Measurements from ENCODE around the gene NEUROD1.
"Not testable (repeated sequence)": the region's sequence is repeated elsewhere in the genome, so short reads cannot be mapped to it uniquely, and the experiment has no call there.

The NEUROD1 gene

GRCh38 chr2:181680055-181680936 lies at the start of gene NEUROD1:
Gene NEUROD1, minus strand, starts transcription at chr2:181680517. Its CDS starts 1,657 bp downstream, at chr2:181678860.
- DNase-seq: peak; percentile 77

- DNase-seq: no peak
Observed at GRCh38 chr2:181725476-181725875, 45.2 kb upstream of the NEUROD1 start.

DNA sequence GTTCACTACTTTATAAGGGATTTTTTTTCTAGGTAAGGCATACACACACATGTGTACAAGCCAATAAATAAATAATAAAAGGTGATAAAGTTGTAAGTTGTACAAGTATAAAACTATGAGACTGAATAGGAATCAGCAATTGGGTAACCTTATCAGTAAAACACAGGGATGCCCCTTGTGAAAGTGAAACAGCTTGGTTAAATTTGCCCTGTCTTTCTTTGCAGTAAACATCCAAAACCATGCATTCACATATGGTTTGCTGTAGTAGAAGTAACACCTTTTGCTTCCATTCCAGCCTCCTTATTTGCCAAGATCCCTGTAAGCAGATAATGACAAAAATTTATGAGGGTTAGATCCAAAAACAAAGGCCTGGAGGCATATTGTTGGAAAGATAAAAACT lies 44.3 kb upstream of the NEUROD1 start:
- DNase-seq: no peak

DNA sequence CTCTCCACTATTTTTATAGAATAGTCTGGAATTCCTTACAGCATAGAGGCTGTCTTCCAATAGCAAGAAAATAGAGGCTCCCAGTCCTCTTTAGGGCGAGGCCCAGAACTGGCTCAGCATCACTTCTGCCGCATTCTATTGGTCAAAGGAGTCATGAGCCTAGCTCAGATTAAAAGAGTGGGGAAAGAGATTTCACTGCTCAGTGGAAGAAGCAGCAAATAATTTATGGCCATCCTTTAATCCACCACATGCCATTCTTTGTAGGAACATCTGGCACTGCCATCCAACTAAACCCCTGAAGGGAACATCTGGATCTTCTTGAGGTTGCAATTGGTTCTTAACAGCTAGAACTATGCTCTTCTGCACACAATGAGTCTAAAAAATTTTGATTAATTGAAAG lies 43.4 kb upstream of the NEUROD1 start:
- no peak for DNase-seq

DNA sequence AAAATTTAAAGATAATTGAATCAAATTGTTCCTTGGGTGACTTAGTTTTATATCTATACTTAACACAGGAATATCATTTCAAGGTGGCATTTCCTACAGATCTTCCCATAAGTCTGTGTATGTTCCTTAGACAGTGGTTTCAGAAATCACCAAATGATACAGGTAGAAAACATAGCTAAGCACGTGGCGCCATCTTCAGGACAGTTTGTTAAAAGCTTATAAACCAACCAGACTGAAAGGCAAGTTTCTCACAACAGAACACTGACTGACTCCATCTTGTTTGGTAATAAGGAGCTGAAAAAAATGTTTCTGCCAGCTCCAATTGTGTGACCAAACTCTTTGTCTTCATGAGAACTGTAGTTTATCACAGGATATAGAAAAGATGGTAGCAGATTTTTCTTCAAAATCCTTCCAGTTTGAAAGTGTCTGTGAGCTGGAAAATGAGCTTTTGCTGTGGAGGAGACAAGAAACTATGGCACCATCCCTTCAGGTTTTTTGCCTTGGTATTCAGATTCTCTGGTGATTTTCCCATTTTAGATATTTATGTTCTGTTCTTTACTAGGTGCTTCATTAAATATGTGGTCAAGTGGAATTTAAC lies 34.8 kb upstream of the NEUROD1 start:
- peak; percentile 46 for DNase-seq

- not testable (repeated sequence) for DNase-seq
Observed at GRCh38 chr2:181711051-181711450, 30.7 kb upstream of the NEUROD1 start.

- DNase-seq: not testable (repeated sequence)
Observed at GRCh38 chr2:181702519-181702918, 22.2 kb upstream of the NEUROD1 start.

DNA sequence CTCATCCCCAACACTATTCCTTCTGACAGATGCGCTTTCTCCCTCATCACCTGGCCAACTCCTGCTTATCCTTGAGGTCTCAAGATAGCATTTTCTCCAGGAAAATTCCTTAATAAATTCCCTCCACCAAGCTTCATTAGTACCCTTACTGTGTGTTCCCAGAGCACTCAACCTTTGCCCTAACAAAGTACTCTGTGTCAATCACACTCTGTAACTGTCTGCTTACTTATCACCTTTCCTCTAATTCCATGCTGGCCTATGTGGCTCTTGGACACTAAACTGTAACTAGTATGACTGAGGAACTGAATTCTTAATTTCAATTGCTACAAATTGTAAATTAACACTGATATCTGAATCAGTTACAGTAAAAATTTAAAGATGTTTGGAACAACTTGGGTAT lies 17.9 kb upstream of the NEUROD1 start:
- no peak for DNase-seq

DNA sequence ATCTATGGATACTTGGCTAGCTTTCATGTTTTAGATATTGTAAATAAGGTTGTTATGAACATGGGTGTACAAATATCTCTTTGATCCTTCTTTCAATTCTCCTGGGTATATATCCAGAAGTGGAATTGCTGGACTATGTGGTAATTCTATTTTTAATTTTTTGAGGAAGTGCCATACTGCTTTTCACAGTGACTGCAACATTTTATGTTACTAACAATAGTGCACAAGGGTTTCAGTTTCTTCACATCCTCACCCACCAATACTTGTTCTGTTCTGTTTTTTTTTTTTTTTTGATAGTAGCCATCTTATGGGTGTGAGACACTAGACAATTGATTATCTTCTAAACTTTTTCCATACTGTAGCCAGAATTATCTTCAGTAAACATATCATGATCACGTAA lies 17.3 kb upstream of the NEUROD1 start:
- no peak for DNase-seq

- no peak for DNase-seq
Observed at GRCh38 chr2:181697126-181697525, 16.8 kb upstream of the NEUROD1 start.

GRCh38 chr2:181694271-181694670 lies 14.0 kb upstream of the NEUROD1 start:
- DNase-seq: no peak

DNA sequence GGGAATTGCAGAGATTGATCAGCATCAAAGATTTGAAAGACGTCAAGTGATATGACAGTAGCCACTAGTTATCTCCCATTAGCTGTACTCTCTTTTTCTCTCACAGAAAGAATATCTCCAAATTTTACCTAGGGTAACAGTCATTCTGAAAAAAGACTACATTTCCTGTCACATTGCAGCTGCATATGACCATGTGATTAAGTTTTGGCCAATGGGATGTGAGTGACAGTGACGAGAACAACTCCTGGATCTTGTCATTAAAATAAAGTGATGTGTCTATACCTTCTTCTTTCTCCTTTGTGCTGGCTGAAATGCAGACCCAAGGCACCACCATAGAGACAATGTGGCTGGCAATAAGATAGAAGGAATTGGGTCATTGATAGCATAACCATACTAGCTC lies 10.5 kb upstream of the NEUROD1 start:
- no peak for DNase-seq

DNA sequence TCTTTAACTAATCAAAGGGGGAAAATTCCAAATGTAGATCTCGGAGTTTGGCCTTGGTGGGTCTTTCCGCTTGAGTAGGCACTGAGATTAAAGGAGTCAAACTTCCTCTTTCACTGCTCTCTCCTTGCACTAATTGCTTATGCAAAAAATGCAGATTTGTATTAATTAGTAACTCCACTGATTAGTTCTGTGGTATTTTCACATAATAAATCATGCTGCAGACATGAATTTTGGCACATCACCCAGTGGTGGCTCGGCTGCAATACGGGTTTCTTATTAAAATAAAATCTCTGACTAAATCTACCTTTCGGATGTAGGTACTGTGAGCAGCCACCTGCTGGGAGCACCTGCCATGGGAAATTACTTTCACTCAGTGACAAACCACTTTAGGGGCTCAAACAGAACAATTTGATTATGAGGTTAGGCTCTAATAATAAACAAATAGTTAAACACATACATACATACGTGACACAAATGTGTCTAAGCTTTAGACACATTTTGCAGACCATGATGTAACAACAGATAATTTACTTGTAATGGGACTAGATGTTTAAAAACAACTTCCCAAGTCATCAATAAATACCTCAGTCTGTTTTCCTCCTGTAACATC lies 6.4 kb upstream of the NEUROD1 start:
- DNase-seq: no peak

DNA sequence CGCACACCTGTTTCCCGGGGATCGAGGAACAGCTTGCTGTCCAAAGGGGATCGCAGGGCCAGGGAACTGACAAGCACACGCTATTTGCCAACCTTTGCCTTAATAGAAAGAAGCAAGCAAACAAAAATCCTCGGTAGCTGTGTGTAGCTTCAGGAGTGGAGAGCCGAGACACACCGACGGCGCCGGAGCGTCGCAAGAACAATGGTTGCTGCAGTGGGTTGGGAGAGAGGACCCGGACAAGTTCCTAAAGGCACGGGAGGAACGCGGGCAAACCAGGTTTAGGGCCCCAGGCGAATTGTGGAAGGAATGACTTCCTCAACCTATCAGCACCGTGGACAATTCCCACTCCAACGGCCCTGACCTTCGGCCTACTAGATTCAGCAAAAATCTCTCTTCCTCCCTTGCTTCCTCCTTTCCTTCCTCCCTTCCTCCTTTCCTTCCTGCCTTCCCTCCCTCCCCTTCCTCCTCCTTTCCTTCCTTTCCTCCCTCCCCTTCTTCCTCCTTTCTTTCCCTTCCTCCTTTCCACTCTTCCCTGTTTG lies 4.9 kb upstream of the NEUROD1 start:
- DNase-seq: no peak

DNA sequence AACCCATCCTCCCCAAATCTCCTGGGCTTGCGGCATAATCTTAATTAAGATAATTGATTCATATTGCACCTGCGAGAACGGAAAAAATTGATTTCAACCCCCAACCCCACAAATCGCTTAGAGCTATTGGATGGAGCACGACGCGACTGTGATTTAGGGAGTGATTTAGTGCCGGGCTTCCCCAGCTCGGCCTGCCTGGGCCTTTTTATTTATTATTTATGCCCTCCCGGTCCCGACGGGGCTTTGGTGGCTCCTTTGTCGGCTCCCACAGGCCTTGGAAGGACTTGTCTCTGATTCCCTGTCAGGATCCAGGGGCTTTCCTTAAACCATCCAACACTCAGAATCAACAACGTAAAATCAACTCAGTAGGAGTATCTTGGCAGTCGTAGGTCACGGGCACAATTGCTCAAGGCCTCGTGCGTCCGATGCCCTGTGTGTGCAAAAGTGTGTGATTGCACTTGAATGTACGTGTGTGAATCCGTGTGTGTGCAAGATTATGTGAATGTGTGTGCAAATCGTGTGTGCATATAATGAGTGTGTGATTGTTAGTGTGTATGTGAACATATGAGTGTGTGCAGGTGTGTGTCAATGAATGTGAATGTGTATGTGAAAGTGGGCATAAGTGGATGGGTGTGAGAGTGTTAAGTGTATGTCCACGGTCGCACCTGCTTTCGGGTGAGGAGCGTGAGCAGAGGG lies 4.3 kb upstream of the NEUROD1 start:
- no peak for DNase-seq

DNA sequence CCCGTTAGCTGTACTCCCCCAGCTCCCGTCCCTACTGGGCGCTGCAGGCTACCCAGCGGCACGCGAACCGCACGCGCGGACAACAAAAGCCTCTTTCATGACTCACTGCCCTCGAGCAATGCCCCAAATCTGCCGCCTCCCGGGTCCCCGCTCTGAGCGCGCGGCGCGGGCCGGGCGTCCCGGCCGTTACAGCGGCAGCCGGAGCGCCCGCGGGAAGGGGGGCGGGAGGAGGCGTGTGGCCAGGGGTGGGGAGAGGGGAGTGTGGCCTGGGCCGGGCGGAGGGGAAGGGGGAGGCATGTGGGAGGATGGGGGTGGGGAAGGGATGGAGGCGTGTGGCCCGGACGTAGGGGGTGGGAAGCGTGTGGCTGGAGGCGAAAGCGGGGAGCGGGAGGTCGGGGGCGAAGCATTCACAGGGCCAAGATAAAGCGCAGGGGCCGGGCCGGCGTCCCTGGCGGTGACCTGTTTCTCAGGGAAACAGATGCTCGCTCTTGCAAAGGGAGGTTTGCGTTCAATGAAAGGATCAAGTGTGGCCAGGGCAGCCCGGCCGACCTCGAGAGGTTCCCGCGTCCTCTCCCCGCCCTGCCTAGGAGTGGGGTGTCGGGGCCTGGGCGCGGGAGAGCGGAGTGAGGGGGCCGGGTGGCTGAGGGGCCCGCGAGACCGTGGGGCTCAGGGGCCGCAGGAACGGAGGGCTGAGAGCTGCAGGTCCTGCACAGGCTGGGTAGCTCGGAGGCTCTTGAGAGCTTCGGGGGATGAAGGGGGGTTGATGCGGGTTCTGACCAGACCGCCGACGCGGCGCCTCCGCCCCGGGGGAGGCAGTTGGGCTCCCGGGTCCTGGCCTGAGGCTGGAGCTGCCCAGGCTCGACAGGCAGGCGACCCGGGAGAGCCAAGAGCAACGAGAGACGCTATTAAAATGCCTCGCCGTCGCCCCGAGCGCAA lies 3.5 kb upstream of the NEUROD1 start:
- no peak for DNase-seq

DNA sequence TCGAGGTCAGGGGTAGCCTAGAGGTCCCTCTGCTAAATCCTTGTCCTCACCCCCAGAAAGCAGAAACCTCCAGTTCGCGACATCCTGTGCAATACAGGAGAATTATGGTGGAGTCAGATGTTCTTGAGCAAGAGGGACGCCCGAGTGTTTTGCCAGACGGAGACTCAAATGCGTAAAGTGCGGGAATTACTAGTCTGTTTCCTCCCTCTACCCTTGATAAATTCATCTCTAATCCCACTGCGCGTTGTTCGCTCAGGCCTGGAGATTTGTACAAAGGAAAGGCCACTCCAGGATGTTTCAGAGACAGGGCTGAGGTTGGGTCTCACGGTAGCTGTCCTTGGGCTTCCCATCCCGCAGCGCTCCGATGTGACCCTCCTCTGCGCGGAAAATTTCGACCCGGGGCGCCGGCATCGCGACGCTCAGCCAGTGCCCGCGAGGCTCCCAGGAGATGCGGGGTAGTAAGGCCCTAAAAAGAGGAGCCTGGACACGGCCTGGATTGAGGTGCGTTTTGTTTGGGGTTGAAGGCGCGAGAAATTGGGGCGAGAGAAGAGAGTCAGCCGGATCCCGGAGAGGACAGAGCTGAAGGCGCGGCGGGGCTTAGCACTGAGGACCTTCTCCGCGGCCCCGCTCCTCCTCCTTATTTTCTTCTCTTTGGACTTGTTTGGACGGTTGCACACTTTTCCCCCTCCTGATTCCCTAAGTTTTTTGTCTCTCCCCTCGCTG lies 2.6 kb upstream of the NEUROD1 start:
- DNase-seq: no peak

GRCh38 chr2:181682026-181682789 lies 1.9 kb upstream of the NEUROD1 start:
- no peak for DNase-seq

- DNase-seq: no peak
Observed at GRCh38 chr2:181680937-181681811, 857 bp upstream of the NEUROD1 start.
